GM20000 (cell line): Measurements from ENCODE around the gene CDK15.

ENCODE experiments used
- DNase-seq: peaks from one replicate; pipeline ENCODE4 v3.0.0; 2012; ENCODE audit warnings: low spot score
- TF ChIP-seq, protein P1 (sequence below): IDR thresholded peaks from 2 replicates; pipeline ENCODE4 v1.5.1; 2012; ENCODE audit warnings: mild to moderate bottlenecking, control low read depth; ENCODE audit errors: extremely low read depth, missing control alignments

The CDK15 gene

GRCh38 chr2:201780674-201781493 lies 25.5 kb upstream of the CDK15 start, which contains the start of gene ALS2:
Gene ALS2, minus strand, starts transcription at chr2:201780933. Its CDS starts 12,048 bp downstream, at chr2:201768885.
- TF ChIP-seq, protein P1, sequence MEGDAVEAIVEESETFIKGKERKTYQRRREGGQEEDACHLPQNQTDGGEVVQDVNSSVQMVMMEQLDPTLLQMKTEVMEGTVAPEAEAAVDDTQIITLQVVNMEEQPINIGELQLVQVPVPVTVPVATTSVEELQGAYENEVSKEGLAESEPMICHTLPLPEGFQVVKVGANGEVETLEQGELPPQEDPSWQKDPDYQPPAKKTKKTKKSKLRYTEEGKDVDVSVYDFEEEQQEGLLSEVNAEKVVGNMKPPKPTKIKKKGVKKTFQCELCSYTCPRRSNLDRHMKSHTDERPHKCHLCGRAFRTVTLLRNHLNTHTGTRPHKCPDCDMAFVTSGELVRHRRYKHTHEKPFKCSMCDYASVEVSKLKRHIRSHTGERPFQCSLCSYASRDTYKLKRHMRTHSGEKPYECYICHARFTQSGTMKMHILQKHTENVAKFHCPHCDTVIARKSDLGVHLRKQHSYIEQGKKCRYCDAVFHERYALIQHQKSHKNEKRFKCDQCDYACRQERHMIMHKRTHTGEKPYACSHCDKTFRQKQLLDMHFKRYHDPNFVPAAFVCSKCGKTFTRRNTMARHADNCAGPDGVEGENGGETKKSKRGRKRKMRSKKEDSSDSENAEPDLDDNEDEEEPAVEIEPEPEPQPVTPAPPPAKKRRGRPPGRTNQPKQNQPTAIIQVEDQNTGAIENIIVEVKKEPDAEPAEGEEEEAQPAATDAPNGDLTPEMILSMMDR = no peak
- DNase-seq = peak; percentile 89

- peak; percentile 17 for DNase-seq
- TF ChIP-seq, protein P1 = no peak
Observed at GRCh38 chr2:201781557-201782051, 24.7 kb upstream of the CDK15 start.

DNA sequence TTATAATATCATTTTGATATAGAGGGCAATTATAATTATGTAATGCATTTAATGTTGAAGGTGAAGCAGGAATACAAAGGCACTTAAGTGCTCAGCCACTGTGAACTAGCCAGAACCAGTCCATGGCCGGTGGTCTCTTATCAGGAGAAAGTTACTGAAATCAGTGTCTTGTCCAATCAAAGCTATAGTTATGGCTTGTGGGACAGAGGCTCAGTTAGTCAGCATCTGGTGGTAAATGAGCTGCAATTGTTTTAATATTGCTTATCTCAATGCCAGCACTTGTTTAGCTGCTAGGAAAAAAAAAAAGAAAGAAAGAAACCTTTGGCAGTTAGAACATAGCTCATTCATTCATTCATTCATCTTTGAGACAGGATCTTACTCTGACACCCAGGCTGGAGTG lies 21.8 kb upstream of the CDK15 start:
- no peak for DNase-seq

DNA sequence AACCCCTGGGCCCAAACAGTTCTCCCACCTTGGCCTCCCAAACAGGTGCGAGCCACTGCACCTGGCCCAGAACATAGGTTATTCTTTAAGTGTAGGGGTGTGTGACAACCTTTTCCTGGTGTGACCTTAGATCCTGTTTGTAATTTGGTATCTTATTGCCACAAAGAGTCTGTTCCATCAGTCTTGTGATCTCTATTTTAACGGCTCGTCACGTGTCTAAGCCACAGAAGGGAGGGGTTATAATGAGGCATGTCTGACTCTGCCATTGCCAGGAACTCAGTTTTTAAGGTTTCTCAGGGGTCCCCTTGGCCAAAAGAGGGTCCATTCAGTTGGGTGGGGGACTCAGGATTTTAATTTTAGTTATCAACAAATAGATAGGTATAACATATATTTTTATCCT lies 21.2 kb upstream of the CDK15 start:
- TF ChIP-seq, protein P1 = no peak
- DNase-seq = no peak

More for the DNA sequence above, 21.8 kb upstream of the CDK15 start:
- TF ChIP-seq, protein P1 = no peak

DNA sequence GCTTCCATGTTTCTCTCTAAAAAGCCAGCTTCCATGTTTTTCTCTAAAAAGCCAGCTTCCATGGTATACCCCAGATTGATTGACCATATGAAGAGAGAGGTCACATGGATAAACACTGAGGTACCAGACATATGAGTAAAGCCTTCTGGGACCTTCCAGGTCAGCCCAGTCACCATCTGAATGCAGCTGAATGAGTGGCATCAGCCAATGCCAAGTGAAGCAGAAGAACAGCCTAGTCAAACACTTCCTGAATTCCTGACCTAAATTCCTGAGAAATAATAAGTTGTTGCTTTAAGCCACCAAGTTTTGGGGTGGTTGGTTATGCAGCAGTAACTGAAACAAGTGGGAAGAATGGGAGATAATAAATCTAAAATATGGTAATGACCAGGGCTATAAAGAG lies 19.9 kb upstream of the CDK15 start:
- no peak for DNase-seq
- TF ChIP-seq, protein P1 = no peak

GRCh38 chr2:201788371-201788770 lies 18.0 kb upstream of the CDK15 start:
- TF ChIP-seq, protein P1 = no peak
- no peak for DNase-seq

GRCh38 chr2:201789395-201789794 lies 16.9 kb upstream of the CDK15 start:
- DNase-seq = no peak
- TF ChIP-seq, protein P1 = no peak
